ENCODE measurements around the gene PLEKHB1.

PLEKHB1 gene

DNA sequence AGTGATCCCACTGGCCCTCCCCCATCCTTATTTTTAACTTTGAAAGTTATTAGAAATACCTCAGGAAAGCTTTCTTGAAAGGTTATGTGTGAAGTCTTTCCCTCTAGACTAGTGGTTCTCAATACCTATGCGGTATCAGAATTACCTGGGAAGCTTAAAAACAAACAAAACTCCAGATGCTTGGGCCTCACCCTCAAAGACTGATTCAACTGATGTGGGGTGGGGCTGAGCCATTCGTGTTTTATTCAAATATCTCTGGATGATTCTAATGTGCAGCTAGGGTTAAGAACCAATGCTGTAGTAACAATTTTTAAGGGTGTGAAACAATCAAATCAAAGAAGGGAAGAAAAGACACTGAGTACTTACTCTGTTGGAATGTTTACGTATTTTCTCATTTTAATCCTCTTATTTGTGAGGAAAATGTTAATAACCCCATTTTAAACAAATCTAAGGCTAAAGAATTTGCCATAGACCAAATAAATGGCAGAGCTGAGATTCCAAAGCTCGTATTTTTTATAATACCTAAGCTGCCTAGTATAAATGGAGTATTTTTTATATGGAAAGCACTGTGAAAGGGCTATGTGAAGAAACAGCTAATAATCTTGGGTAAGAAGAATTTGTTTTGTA lies 47.6 kb downstream of the PLEKHB1 start:
- no peak for DNase-seq

DNA sequence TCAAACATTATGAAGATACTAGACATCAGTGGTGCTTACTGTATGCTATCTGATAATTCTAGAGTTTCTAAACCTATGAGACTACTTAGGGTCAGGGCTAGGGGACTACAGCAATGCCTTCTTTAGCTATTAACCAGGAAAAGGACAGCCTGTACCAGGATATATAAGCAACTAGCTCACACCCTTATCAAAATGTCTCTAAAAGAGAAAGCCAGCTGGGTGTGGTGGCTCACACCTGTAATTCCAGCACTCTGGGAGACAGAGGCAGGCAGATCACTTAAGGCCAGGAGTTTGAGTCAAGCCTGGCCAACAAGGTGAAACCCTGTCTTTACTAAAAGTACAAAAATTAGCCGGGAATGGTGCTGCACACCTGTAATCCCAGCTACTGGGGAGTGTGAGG lies 58.7 kb downstream of the PLEKHB1 start:
- DNase-seq, result no peak

DNA sequence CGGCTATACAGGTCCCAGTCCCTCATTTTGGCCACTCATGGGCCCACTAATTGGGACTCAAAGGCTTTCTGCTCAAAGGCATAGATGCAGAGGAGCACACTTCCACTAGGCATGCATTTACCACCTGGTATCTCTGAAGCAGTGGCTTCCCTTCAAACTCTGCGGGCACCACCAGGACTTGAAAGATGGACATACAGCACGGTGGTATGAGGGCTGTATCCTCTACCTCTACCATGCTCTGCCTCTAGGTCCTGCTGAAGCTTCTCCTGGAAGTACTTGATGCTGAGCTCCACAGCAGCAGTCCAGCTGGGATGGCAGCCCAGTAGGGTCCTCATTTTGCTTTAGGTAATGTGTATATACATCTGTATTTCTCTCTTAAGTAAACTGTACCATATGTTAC lies 64.6 kb downstream of the PLEKHB1 start:
- DNase-seq, result no peak
